Kidney epithelial cell (primary cell): ENCODE results near the gene ODR4. TPM values are rescaled to one million over a fixed set of nuclear protein-coding genes. Genes with fewer than 3 reads are reported as not detected.
"Not testable (repeated sequence)": the region's sequence is repeated elsewhere in the genome, so short reads cannot be mapped to it uniquely, and the experiment has no call there.

Experiments used
- DNase-seq: peaks from one replicate; pipeline ENCODE4 v3.0.0-alpha.2; 2010; ENCODE audit warnings: low read depth
- H3K27me3 ChIP-seq: 2 replicates; pipeline ENCODE4 v1.6.0; 2011; ENCODE audit warnings: low read length; ENCODE audit not compliant: control insufficient read depth, insufficient read depth
- H3K36me3 ChIP-seq: 2 replicates; pipeline ENCODE4 v1.5.1; 2011; ENCODE audit warnings: low read length; ENCODE audit not compliant: control insufficient read depth, insufficient read depth
- H3K4me3 ChIP-seq: 2 replicates; pipeline ENCODE4 v1.5.1; 2011; ENCODE audit warnings: low read depth, mild to moderate bottlenecking, control low read depth, low read length
- CTCF ChIP-seq: IDR thresholded peaks from 2 replicates; pipeline ENCODE4 v1.5.1; 2011; ENCODE audit warnings: mild to moderate bottlenecking, moderate library complexity, low read length, control low read depth, inconsistent platforms; ENCODE audit not compliant: insufficient read depth, poor library complexity, severe bottlenecking
- total RNA-seq: library from RNA; depleted of rRNA; stranded (reverse); fragments of >200 nt; gene quantifications from 2 replicates; pipeline ENCODE4 v1.2.3, GENCODE V29; 2015

ODR4 gene
- total RNA-seq, 1 donor from 2014 or later, result 13.2 TPM

GRCh38 chr1:186391841-186392240, 16.2 kb downstream of the ODR4 start:
- TF ChIP-seq CTCF, result no peak
- Histone ChIP-seq H3K36me3 (no peaks in the 10 kb centered on the region), H3K4me3 (no peak overlapping the region)

DNA sequence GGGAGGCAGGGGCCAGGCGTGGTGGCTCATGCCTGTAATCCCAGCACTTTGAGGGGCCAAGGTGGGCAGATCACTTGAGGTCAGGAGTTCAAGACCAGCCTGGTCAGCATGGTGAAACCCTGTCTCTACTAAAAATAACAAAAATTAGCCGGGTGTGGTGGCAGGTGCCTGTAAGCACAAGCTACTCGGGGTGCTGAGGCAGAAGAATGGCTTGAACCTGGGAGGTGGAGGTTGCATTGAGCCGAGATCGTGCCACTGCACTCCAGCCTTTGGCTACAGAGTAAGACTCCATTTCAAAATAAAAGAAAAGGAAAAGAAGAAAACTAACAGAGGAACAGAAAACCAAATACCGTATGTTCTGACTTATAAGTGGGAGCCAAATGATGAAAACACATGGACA, 17.1 kb downstream of the ODR4 start:
- not testable (repeated sequence) for DNase-seq, H3K36me3 ChIP-seq, H3K27me3 ChIP-seq, H3K4me3 ChIP-seq

More at GRCh38 chr1:186391841-186392240, 16.2 kb downstream of the ODR4 start:
- no peaks in the 10 kb centered on the region for H3K27me3 ChIP-seq
- DNase-seq, result no peak

- not testable (repeated sequence) for H3K36me3 ChIP-seq, H3K27me3 ChIP-seq, H3K4me3 ChIP-seq, DNase-seq
These were observed 25.8 kb downstream of the ODR4 start for GRCh38 chr1:186401446-186401845.

GRCh38 chr1:186403632-186404031, 28.0 kb downstream of the ODR4 start:
- no peak overlapping the region for H3K4me3 ChIP-seq
- no peak for TF ChIP-seq CTCF
- H3K27me3 ChIP-seq, result no peaks in the 10 kb centered on the region
- H3K36me3 ChIP-seq, result no peaks in the 10 kb centered on the region
- no peak for DNase-seq

DNA sequence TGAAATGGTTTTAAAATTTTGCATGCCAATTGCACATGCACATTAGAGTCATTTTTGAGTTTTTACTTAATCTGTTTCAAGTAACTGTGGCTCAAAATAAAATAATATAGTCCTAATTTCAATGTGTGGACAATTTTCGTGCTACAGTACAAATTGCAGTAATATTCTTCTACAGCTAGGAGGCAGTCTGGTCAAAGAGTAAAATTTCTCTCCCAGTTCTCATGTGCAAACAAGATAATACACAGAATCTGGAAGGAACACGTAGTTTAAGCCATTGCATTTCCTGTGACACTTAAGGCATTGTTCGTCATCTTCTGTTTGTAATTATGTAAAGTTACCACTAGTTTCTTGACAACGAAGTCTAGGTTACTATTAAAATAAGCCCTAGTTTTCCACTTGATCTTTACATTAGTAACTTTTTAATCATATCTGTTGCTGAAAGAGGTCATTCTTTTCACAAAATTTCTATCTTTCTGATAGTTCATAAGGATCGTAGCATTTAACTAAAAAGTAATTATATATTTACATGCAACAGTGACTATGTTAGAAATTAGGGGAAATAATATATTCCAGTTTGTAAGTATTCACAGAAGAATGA, 28.9 kb downstream of the ODR4 start:
- TF ChIP-seq CTCF, result peak; percentile 61
- no peak overlapping the region for H3K4me3 ChIP-seq
- DNase-seq, result no peak
- peaks cover 1% of the 10 kb centered on the region for H3K36me3 ChIP-seq
- no peaks in the 10 kb centered on the region for H3K27me3 ChIP-seq

DNA sequence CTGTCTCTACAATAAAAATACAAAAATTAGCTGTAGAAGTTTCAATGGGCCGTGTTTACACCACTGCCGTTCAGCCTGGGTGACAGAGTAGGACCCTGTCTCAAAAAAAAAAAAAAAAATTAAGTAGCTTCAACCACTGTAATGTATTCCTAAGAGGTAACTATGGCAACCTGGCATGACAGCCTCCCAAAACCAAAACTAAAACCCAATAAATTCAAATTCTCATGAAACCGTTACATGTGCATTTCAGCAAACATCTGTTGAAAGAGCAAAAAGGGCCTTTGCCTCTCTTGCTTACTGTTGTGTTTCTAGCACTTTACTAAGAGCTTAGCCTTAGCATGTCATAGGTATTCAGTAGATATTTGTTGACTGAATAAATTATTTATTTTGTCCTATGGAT, 33.5 kb downstream of the ODR4 start:
- Histone ChIP-seq H3K36me3 (peaks cover 1% of the 10 kb centered on the region), H3K4me3 (no peak overlapping the region), H3K27me3 (no peaks in the 10 kb centered on the region)
- DNase-seq, result no peak
- no peak for TF ChIP-seq CTCF

DNA sequence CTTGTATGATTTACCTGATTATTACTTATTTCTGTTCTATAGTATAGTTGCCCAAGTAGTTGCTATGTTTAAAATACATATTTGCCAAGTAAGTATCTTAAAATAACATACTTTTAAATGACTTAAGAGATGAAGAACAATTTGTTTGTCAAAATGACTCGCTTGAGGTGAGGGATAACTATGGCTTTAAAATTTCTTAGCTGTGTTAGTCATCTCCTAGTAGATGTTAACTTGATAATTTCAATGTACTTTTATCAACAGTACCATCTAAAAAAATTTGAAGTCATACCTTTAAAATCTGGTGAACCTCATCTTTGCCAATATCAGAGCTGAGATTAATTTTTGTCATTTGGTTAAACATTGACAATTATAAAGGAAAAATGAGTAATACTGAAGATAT, 37.7 kb downstream of the ODR4 start:
- no peak for DNase-seq
- Histone ChIP-seq H3K4me3 (no peak overlapping the region), H3K36me3 (peaks cover 1% of the 10 kb centered on the region), H3K27me3 (no peaks in the 10 kb centered on the region)
- no peak for TF ChIP-seq CTCF
